ENCODE data around the gene HBM. TPM values are rescaled to one million over a fixed set of nuclear protein-coding genes. Genes with fewer than 3 reads are reported as not detected.
"Not testable (repeated sequence)": the region's sequence is repeated elsewhere in the genome, so short reads cannot be mapped to it uniquely, and the experiment has no call there.

Gene HBM
- total RNA-seq, 1 experiment from 2014 or later, result not detected

- H3K27me3 ChIP-seq (replicated peaks; ENCODE audit: insufficient read depth, low read depth, low read length, poor library complexity), result peaks cover 20% of the 10 kb centered on the region
- TF ChIP-seq EZH2 (IDR thresholded peaks at IDR 0.05; ENCODE audit: borderline replicate concordance, low read depth, low read length, poor library complexity, severe bottlenecking) (no peak), CTCF (conservative IDR thresholded peaks at IDR 0.05; ENCODE audit: low read depth, low read length) (no peak)
- no peaks in the 10 kb centered on the region for H3K9me3 ChIP-seq (ENCODE audit: low read depth, low read length, poor library complexity, severe bottlenecking)
- POLR2A ChIA-PET (ENCODE audit: low non-redundant PET), result no interaction called here
- H3K4me1 ChIP-seq (ENCODE audit: insufficient read depth, low read length, poor library complexity, severe bottlenecking), result peaks cover 12% of the 10 kb centered on the region
- H3K36me3 ChIP-seq (ENCODE audit: insufficient read depth, low read length, poor library complexity, severe bottlenecking), result no peaks in the 10 kb centered on the region
- CTCF ChIA-PET, result no interaction called here
- no peak overlapping the region for H3K4me3 ChIP-seq (ENCODE audit: low read depth, low read length, poor library complexity, severe bottlenecking)
- no peak for DNase-seq (ENCODE audit: low spot score)
- intact Hi-C loops (cut with micrococcal nuclease; ENCODE audit: unreplicated experiment), result no loop called here
- no TSS peak for BruUV-seq (replicated peaks)
- H3K27ac ChIP-seq (ENCODE audit: low read depth, low read length, poor library complexity, severe bottlenecking), result no peak overlapping the region
These were observed 3.3 kb upstream of the HBM start for GRCh38 chr16:162271-162991.

- POLR2A ChIA-PET (ENCODE audit: low non-redundant PET); H3K36me3 ChIP-seq (ENCODE audit: insufficient read depth, low read length, poor library complexity, severe bottlenecking); DNase-seq (ENCODE audit: low spot score); intact Hi-C loops (cut with micrococcal nuclease; ENCODE audit: unreplicated experiment); H3K4me3 ChIP-seq (ENCODE audit: low read depth, low read length, poor library complexity, severe bottlenecking); H3K27ac ChIP-seq (ENCODE audit: low read depth, low read length, poor library complexity, severe bottlenecking); H3K9me3 ChIP-seq (ENCODE audit: low read depth, low read length, poor library complexity, severe bottlenecking); CTCF ChIA-PET; BruUV-seq (replicated peaks): not testable (repeated sequence)
- Histone ChIP-seq H3K4me1 (ENCODE audit: insufficient read depth, low read length, poor library complexity, severe bottlenecking) (peaks cover 12% of the 10 kb centered on the region), H3K27me3 (replicated peaks; ENCODE audit: insufficient read depth, low read depth, low read length, poor library complexity) (peaks cover 20% of the 10 kb centered on the region)
These were observed 2.6 kb upstream of the HBM start for GRCh38 chr16:163139-163538.

GRCh38 chr16:163696-164095 is 2.1 kb upstream of the HBM start:
- H3K9me3 ChIP-seq (ENCODE audit: low read depth, low read length, poor library complexity, severe bottlenecking); POLR2A ChIA-PET (ENCODE audit: low non-redundant PET); DNase-seq (ENCODE audit: low spot score); H3K36me3 ChIP-seq (ENCODE audit: insufficient read depth, low read length, poor library complexity, severe bottlenecking); H3K4me3 ChIP-seq (ENCODE audit: low read depth, low read length, poor library complexity, severe bottlenecking); CTCF ChIA-PET; H3K27ac ChIP-seq (ENCODE audit: low read depth, low read length, poor library complexity, severe bottlenecking); BruUV-seq (replicated peaks); intact Hi-C loops (cut with micrococcal nuclease; ENCODE audit: unreplicated experiment): not testable (repeated sequence)
- Histone ChIP-seq H3K4me1 (ENCODE audit: insufficient read depth, low read length, poor library complexity, severe bottlenecking) (peaks cover 12% of the 10 kb centered on the region), H3K27me3 (replicated peaks; ENCODE audit: insufficient read depth, low read depth, low read length, poor library complexity) (peaks cover 20% of the 10 kb centered on the region)

GRCh38 chr16:164134-164823 is 1.5 kb upstream of the HBM start:
- Histone ChIP-seq H3K4me1 (ENCODE audit: insufficient read depth, low read length, poor library complexity, severe bottlenecking) (peaks cover 12% of the 10 kb centered on the region), H3K27me3 (replicated peaks; ENCODE audit: insufficient read depth, low read depth, low read length, poor library complexity) (peaks cover 20% of the 10 kb centered on the region)
- BruUV-seq (replicated peaks); DNase-seq (ENCODE audit: low spot score); intact Hi-C loops (cut with micrococcal nuclease; ENCODE audit: unreplicated experiment); POLR2A ChIA-PET (ENCODE audit: low non-redundant PET); H3K36me3 ChIP-seq (ENCODE audit: insufficient read depth, low read length, poor library complexity, severe bottlenecking); H3K27ac ChIP-seq (ENCODE audit: low read depth, low read length, poor library complexity, severe bottlenecking); H3K9me3 ChIP-seq (ENCODE audit: low read depth, low read length, poor library complexity, severe bottlenecking); H3K4me3 ChIP-seq (ENCODE audit: low read depth, low read length, poor library complexity, severe bottlenecking); CTCF ChIA-PET: not testable (repeated sequence)

Data from A673 (cell line).